ENCODE results near the gene RNF150.
"Not testable (repeated sequence)": the region's sequence is repeated elsewhere in the genome, so short reads cannot be mapped to it uniquely, and the experiment has no call there.

GRCh38 chr4:140810591-140811169 is 322.6 kb downstream of the RNF150 start:
- TF ChIP-seq CTCF (IDR thresholded peaks at IDR 0.05 in 4 of 5, conservative IDR thresholded peaks at IDR 0.05 in 1 of 5); POLR2A (IDR thresholded peaks at IDR 0.05): not testable (repeated sequence)
